HG02623 (cell line): ENCODE results near the gene PRKCH.
A peak's percentile ranks its signal among the peaks of the same experiment; 100 is the strongest.

Source experiments
- ATAC-seq: cut with Tn5 transposase; IDR thresholded peaks from one replicate; pipeline ENCODE4 v1.9.1; 2021; ENCODE audit warnings: moderate library complexity; ENCODE audit not compliant: unreplicated experiment

PRKCH gene

GRCh38 chr14:61561657-61562276, 240.4 kb downstream of the PRKCH start:
- ATAC-seq, result no peak

GRCh38 chr14:61562321-61563161, 241.2 kb downstream of the PRKCH start:
- ATAC-seq, result no peak

- ATAC-seq, result no peak
These were observed 241.8 kb downstream of the PRKCH start for GRCh38 chr14:61563162-61563511.

- ATAC-seq, result no peak
These were observed 242.7 kb downstream of the PRKCH start for GRCh38 chr14:61563880-61564617.

GRCh38 chr14:61564618-61565091, 243.3 kb downstream of the PRKCH start:
- ATAC-seq, result no peak

GRCh38 chr14:61565181-61565580, 243.8 kb downstream of the PRKCH start:
- ATAC-seq, result no peak

- no peak for ATAC-seq
These were observed 244.6 kb downstream of the PRKCH start for GRCh38 chr14:61565836-61566536.

GRCh38 chr14:61566537-61567225, 245.3 kb downstream of the PRKCH start:
- no peak for ATAC-seq

- no peak for ATAC-seq
These were observed 246.6 kb downstream of the PRKCH start for GRCh38 chr14:61567838-61568571.

GRCh38 chr14:61568572-61569011, 247.2 kb downstream of the PRKCH start:
- peak; percentile 90 for ATAC-seq

- ATAC-seq, result no peak
These were observed 247.9 kb downstream of the PRKCH start for GRCh38 chr14:61569308-61569707.

- no peak for ATAC-seq
These were observed 248.6 kb downstream of the PRKCH start for GRCh38 chr14:61569812-61570548.

- ATAC-seq, result no peak
These were observed 249.3 kb downstream of the PRKCH start for GRCh38 chr14:61570549-61571290.

- no peak for ATAC-seq
These were observed 250.5 kb downstream of the PRKCH start for GRCh38 chr14:61571917-61572316.

- ATAC-seq, result no peak
These were observed 251.9 kb downstream of the PRKCH start for GRCh38 chr14:61573321-61573720.

- no peak for ATAC-seq
These were observed 252.6 kb downstream of the PRKCH start for GRCh38 chr14:61573748-61574513.

- ATAC-seq, result no peak
These were observed 253.1 kb downstream of the PRKCH start for GRCh38 chr14:61574514-61574807.

- ATAC-seq, result no peak
These were observed 253.7 kb downstream of the PRKCH start for GRCh38 chr14:61575126-61575525.
